Liver (tissue), 9 donors: ENCODE data around the gene SAT2. TPM values are rescaled to one million over a fixed set of nuclear protein-coding genes. Genes with fewer than 3 reads are reported as not detected.
A peak's percentile ranks its signal among the peaks of the same experiment; 100 is the strongest.

Experiments
- DNase-seq: peaks from one replicate; pipeline ENCODE4 v3.0.0-alpha.2; 2017; ENCODE audit warnings: low spot score
- H3K27ac ChIP-seq, 2 donors: one replicate each; pipeline ENCODE4 v1.7.0; 2013; ENCODE audit warnings: inconsistent platforms in 2 of 2, low read length in 2 of 2, control low read depth in 1 of 2, low read depth in 1 of 2, mild to moderate bottlenecking in 1 of 2
- H3K27me3 ChIP-seq, 4 donors: one replicate each; pipeline versions ENCODE4 v1.6.1 to v1.7.0; 2013; ENCODE audit warnings: low read length in 3 of 4, inconsistent platforms in 1 of 4, mild to moderate bottlenecking in 1 of 4, moderate library complexity in 1 of 4; ENCODE audit not compliant: control insufficient read depth in 4 of 4, insufficient read depth in 4 of 4
- H3K36me3 ChIP-seq, 4 donors: one replicate each; pipeline versions ENCODE4 v1.6.1 to v1.7.0; 2013; ENCODE audit warnings: low read length in 3 of 4, mild to moderate bottlenecking in 3 of 4, low read depth in 1 of 4, moderate library complexity in 1 of 4; ENCODE audit not compliant: control insufficient read depth in 4 of 4, insufficient read depth in 3 of 4
- H3K4me1 ChIP-seq, 4 donors: one replicate each; pipeline versions ENCODE4 v1.6.1 to v1.7.0; 2013; ENCODE audit warnings: low read length in 3 of 4, mild to moderate bottlenecking in 3 of 4, moderate library complexity in 1 of 4; ENCODE audit not compliant: control insufficient read depth in 4 of 4, insufficient read depth in 4 of 4
- H3K4me3 ChIP-seq, 3 donors: one replicate each; pipeline versions ENCODE4 v1.6.1 to v1.7.0; 2013; ENCODE audit warnings: low read length in 3 of 3, control low read depth in 1 of 3, low read depth in 1 of 3, mild to moderate bottlenecking in 1 of 3
- H3K9ac ChIP-seq, 2 donors: one replicate each; pipeline ENCODE4 v1.7.0; 2013; ENCODE audit warnings: low read length in 2 of 2, mild to moderate bottlenecking in 2 of 2, moderate library complexity in 2 of 2, control low read depth in 1 of 2, low read depth in 1 of 2
- H3K9me3 ChIP-seq, 4 donors: one replicate each; pipeline versions ENCODE4 v1.6.1 to v1.7.0; 2013; ENCODE audit warnings: low read length in 3 of 4; ENCODE audit not compliant: control insufficient read depth in 4 of 4
- ATF3 ChIP-seq: IDR thresholded peaks from 2 replicates; pipeline ENCODE4 v1.6.1; 2016; ENCODE audit warnings: antibody characterized with exemption
- EGR1 ChIP-seq, 2 donors: IDR thresholded peaks; 2 replicates each; pipeline ENCODE4 v1.6.1; 2016 to 2018; ENCODE audit warnings: antibody characterized with exemption in 2 of 2, low read depth in 2 of 2
- FOXA1 ChIP-seq: IDR thresholded peaks from 2 replicates; pipeline ENCODE4 v1.6.1; 2016; ENCODE audit warnings: antibody characterized with exemption
- FOXA2 ChIP-seq: IDR thresholded peaks from 2 replicates; pipeline ENCODE4 v1.6.1; 2016; ENCODE audit warnings: antibody characterized with exemption
- GABPA ChIP-seq, 2 donors: IDR thresholded peaks in 1 of 2; conservative IDR thresholded peaks in 1 of 2; 2 replicates each; pipeline ENCODE4 v1.6.1; 2016; ENCODE audit warnings: antibody characterized with exemption in 2 of 2, mild to moderate bottlenecking in 1 of 2, moderate library complexity in 1 of 2
- HNF4A ChIP-seq, 2 donors: conservative IDR thresholded peaks; 2 replicates each; pipeline ENCODE4 v1.6.1; 2016; ENCODE audit warnings: antibody characterized with exemption in 2 of 2, mild to moderate bottlenecking in 2 of 2
- HNF4G ChIP-seq: IDR thresholded peaks from 2 replicates; pipeline ENCODE4 v1.6.1; 2016; ENCODE audit warnings: antibody characterized with exemption
- JUND ChIP-seq, 2 donors: IDR thresholded peaks; 2 replicates each; pipeline ENCODE4 v1.6.1; 2016; ENCODE audit warnings: antibody characterized with exemption in 2 of 2
- MAX ChIP-seq: IDR thresholded peaks from 2 replicates; pipeline ENCODE4 v1.6.1; 2016; ENCODE audit warnings: antibody characterized with exemption
- REST ChIP-seq: IDR thresholded peaks from 2 replicates; pipeline ENCODE4 v1.6.1; 2016; ENCODE audit warnings: antibody characterized with exemption, mild to moderate bottlenecking
- RXRA ChIP-seq, 2 donors: IDR thresholded peaks; 2 replicates each; pipeline ENCODE4 v1.6.1; 2017 to 2018; ENCODE audit warnings: antibody characterized with exemption in 2 of 2, mild to moderate bottlenecking in 1 of 2
- SP1 ChIP-seq: IDR thresholded peaks from 2 replicates; pipeline ENCODE4 v1.6.1; 2018; ENCODE audit warnings: antibody characterized with exemption, mild to moderate bottlenecking
- TAF1 ChIP-seq: conservative IDR thresholded peaks from 2 replicates; pipeline ENCODE4 v1.6.1; 2016; ENCODE audit warnings: antibody characterized with exemption, mild to moderate bottlenecking
- YY1 ChIP-seq: IDR thresholded peaks from 2 replicates; pipeline ENCODE4 v1.6.1; 2016; ENCODE audit warnings: antibody characterized with exemption, mild to moderate bottlenecking
- WGBS: extraction: QIAGEN DNeasy Blood & Tissue Kit; methylation state at CpG from one replicate; pipeline ENCODE4 v1.1.7; 2013; 5-methylcytosine and 5-hydroxymethylcytosine counted together
- polyA plus RNA-seq, 2 donors: library from polyadenylated mRNA; stranded (reverse) in 1 of 2; unstranded in 1 of 2; fragments of 200-250 nt in 1 of 2; fragments of >200 nt in 1 of 2; fragmentation: Nextera tagmentation in 1 of 2; extraction: Ambion mirVana in 1 of 2; gene quantifications; one replicate each; pipeline versions ENCODE4 v1.2.1 to v1.2.3, GENCODE V29; 2013 to 2015
- total RNA-seq, 2 donors: library from RNA; depleted of rRNA; stranded (reverse); fragments of >200 nt; gene quantifications; one replicate each; pipeline ENCODE4 v1.2.3, GENCODE V29; 2014
- donor health status: healthy.
- donor health status: healthy.
- donor health status: healthy.
- donor health status: healthy.
- donor health status: healthy.

Gene SAT2
- total and polyA plus RNA-seq, 4 donors, result 25.9 to 181 (median 106) TPM

GRCh38 chr17:7582396-7583252, 45.0 kb downstream of the SAT2 start:
- TF ChIP-seq SP1, result no peak
- TF ChIP-seq RXRA (IDR thresholded peaks at IDR 0.05), result no peak
- TF ChIP-seq JUND (IDR thresholded peaks at IDR 0.05), result no peak
- TF ChIP-seq FOXA1, result no peak
- TF ChIP-seq EGR1 (IDR thresholded peaks at IDR 0.05; ENCODE audit: low read depth in 2 of 2), result no peak
- no peak for TF ChIP-seq REST
- TF ChIP-seq TAF1, result no peak
- TF ChIP-seq HNF4G, result no peak
- TF ChIP-seq MAX, result no peak
- no peak for TF ChIP-seq GABPA (IDR thresholded peaks at IDR 0.05 in 1 of 2, conservative IDR thresholded peaks at IDR 0.05 in 1 of 2)
- H3K4me1 ChIP-seq, result peaks cover 15 to 56% (median 38%) of the 10 kb centered on the region in 4 donors
- peak overlapping the region; percentile 94 to 95 for H3K27ac ChIP-seq
- no peaks in the 10 kb centered on the region for H3K9me3 ChIP-seq
- no peak overlapping the region for H3K9ac ChIP-seq
- DNase-seq, result no peak
- peaks cover 10 to 13% (median 10%) of the 10 kb centered on the region in 4 donors for H3K36me3 ChIP-seq
- peak overlapping the region; percentile 40 to 84 (median 78) for H3K4me3 ChIP-seq
- H3K27me3 ChIP-seq, result no peaks in the 10 kb centered on the region
- 87% methylated on average over 36 of the region's 36 CpGs for WGBS

GRCh38 chr17:7580604-7581575, 46.7 kb downstream of the SAT2 start:
- TF ChIP-seq HNF4A (conservative IDR thresholded peaks at IDR 0.05) (no peak), YY1 (no peak), JUND (IDR thresholded peaks at IDR 0.05) (no peak), GABPA (IDR thresholded peaks at IDR 0.05 in 1 of 2, conservative IDR thresholded peaks at IDR 0.05 in 1 of 2) (no peak), FOXA1 (no peak), FOXA2 (no peak), TAF1 (no peak), ATF3 (no peak)
- WGBS, result 90% methylated on average over 23 of the region's 23 CpGs
- Histone ChIP-seq H3K27ac (peak overlapping the region; percentile 82 to 96), H3K4me1 (peaks cover 18 to 70% (median 44%) of the 10 kb centered on the region in 4 donors), H3K27me3 (no peaks in the 10 kb centered on the region), H3K9me3 (no peaks in the 10 kb centered on the region), H3K4me3 (peak overlapping the region in 2 of 3 donors; percentile 25 to 36), H3K9ac (no peak overlapping the region), H3K36me3 (peaks cover 15 to 25% (median 23%) of the 10 kb centered on the region in 4 donors)
- DNase-seq, result no peak
